Spleen (tissue), 11 donors: ENCODE data around the gene PAX2. TPM values are rescaled to one million over a fixed set of nuclear protein-coding genes. Genes with fewer than 3 reads are reported as not detected.
A peak's percentile ranks its signal among the peaks of the same experiment; 100 is the strongest.

Experiments used
- DNase-seq: peaks from one replicate; pipeline ENCODE4 v3.0.0-alpha.2; 2020
- H3K27ac ChIP-seq, 8 donors: fragments of 200-600 bp; sonication (generic) in 7 of 8; 1 replicate in 4 of 8; 2 replicates in 4 of 8; pipeline versions ENCODE4 v1.5.0 to v1.8.0; 2016 to 2021; ENCODE audit warnings: inconsistent platforms in 4 of 8, mild to moderate bottlenecking in 4 of 8, moderate library complexity in 1 of 8
- H3K27me3 ChIP-seq, 7 donors: fragments of 200-600 bp; sonication (generic) in 6 of 7; replicated peaks in 1 of 7; 1 replicate in 4 of 7; 2 replicates in 3 of 7; pipeline versions ENCODE4 v1.5.0 to v1.8.0; 2016 to 2021; ENCODE audit warnings: inconsistent platforms in 3 of 7, mild to moderate bottlenecking in 1 of 7
- H3K36me3 ChIP-seq, 6 donors: fragments of 200-600 bp; sonication (generic) in 5 of 6; 1 replicate in 4 of 6; 2 replicates in 2 of 6; pipeline versions ENCODE4 v1.5.0 to v1.8.0; 2016 to 2021; ENCODE audit warnings: inconsistent platforms in 2 of 6
- H3K4me1 ChIP-seq, 6 donors: fragments of 200-600 bp; sonication (generic) in 5 of 6; 1 replicate in 3 of 6; 2 replicates in 3 of 6; pipeline versions ENCODE4 v1.5.0 to v1.8.0; 2016 to 2021; ENCODE audit warnings: inconsistent platforms in 3 of 6
- H3K4me3 ChIP-seq, 8 donors: fragments of 200-600 bp; sonication (generic) in 7 of 8; 1 replicate in 4 of 8; 2 replicates in 4 of 8; pipeline versions ENCODE4 v1.5.0 to v1.8.0; 2016 to 2021; ENCODE audit warnings: inconsistent platforms in 4 of 8, mild to moderate bottlenecking in 4 of 8, moderate library complexity in 2 of 8
- H3K9me3 ChIP-seq, 8 donors: fragments of 200-600 bp; sonication (generic) in 7 of 8; 1 replicate in 4 of 8; 2 replicates in 4 of 8; pipeline versions ENCODE4 v1.5.0 to v1.8.0; 2016 to 2021; ENCODE audit warnings: inconsistent platforms in 4 of 8
- CTCF ChIP-seq, 11 experiments: fragments of 200-600 bp in 7 of 11; fragments of 450-650 bp in 4 of 11; sonication (generic) in 4 of 11; IDR thresholded peaks in 8 of 11; conservative IDR thresholded peaks in 3 of 11; 1 replicate in 7 of 11; 2 replicates in 4 of 11; pipeline versions ENCODE4 v1.4.0 to v1.8.0; 2016 to 2021; ENCODE audit warnings: antibody characterized with exemption in 11 of 11, inconsistent platforms in 4 of 11, mild to moderate bottlenecking in 1 of 11
- POLR2A ChIP-seq, 3 donors: fragments of 450-650 bp; IDR thresholded peaks; one replicate each; pipeline ENCODE4 v1.5.1; 2017; ENCODE audit warnings: antibody characterized with exemption in 3 of 3, mild to moderate bottlenecking in 1 of 3
- POLR2AphosphoS5 ChIP-seq, 3 donors: sonication (generic); formaldehyde crosslinking; IDR thresholded peaks; one replicate each; pipeline ENCODE4 v1.5.1; 2017; ENCODE audit warnings: antibody characterized with exemption in 3 of 3
- WGBS, 5 donors: extraction: QIAGEN DNeasy Blood & Tissue Kit in 3 of 5; methylation state at CpG; one replicate each; pipeline versions ENCODE4 v1.1.5 to v1.1.7; 2013 to 2018; 5-methylcytosine and 5-hydroxymethylcytosine counted together
- intact Hi-C: fragments of 100-400 bp; cut with DNase I; formaldehyde crosslinking; loops from one replicate; pipeline ENCODE4 v1.15.0; 2023; ENCODE audit warnings: low total_unique reads
- polyA plus RNA-seq, 3 donors: library from polyadenylated mRNA; stranded (reverse); fragments of 200-250 nt; gene quantifications; one replicate each; pipeline ENCODE4 v1.2.1, GENCODE V29; 2013
- total RNA-seq, 7 donors: library from RNA; depleted of rRNA in 3 of 7; stranded (reverse); fragments of >200 nt in 3 of 7; fragmentation: NEBNext Ultra II Directional in 4 of 7; extraction: Animal tissue kit (Norgen Biotek cat#: 25700) in 4 of 7; gene quantifications; one replicate each; pipeline versions ENCODE4 v1.1.0 to v1.2.1, GENCODE V29; 2016 to 2021
- donor health status: healthy with polysubstance abuse.
- donor health status: DM: no; HTN: no; CAD: no; lungs with moderate emphysema.
- donor health status: DM: no; HTN: no; CAD: no.
- donor health status: Bipolar disorder and iron deficiency.
- donor health status: healthy.
- donor health status: DM: no; HTN: no; CAD: no.
- donor health status: DM: yes; HTN: yes; CAD: no.

Gene PAX2
- total and polyA plus RNA-seq, 10 donors, result not detected

- H3K27ac ChIP-seq, result no peak overlapping the region
- intact Hi-C loops, result no loop called here
- H3K4me1 ChIP-seq, result peaks cover 17 to 31% (median 28%) of the 10 kb centered on the region in 6 donors
- peak; percentile 60 for DNase-seq
- TF ChIP-seq POLR2A (IDR thresholded peaks at IDR 0.05), result no peak
- TF ChIP-seq CTCF (IDR thresholded peaks at IDR 0.05 in 8 of 11, conservative IDR thresholded peaks at IDR 0.05 in 3 of 11), result peak in 1 of 11 experiments; percentile 13
- no peak for TF ChIP-seq POLR2AphosphoS5 (IDR thresholded peaks at IDR 0.05)
- H3K27me3 ChIP-seq, result peaks cover 8 to 100% (median 93%) of the 10 kb centered on the region in 7 donors
- no peaks in the 10 kb centered on the region for H3K9me3 ChIP-seq
- H3K36me3 ChIP-seq, result no peaks in the 10 kb centered on the region
- WGBS, 5 donors, result 4 to 5% (median 4%) methylated on average over 60 to 68 of the region's 68 CpGs
- peak overlapping the region in 7 of 8 donors; percentile 7 to 58 (median 23) for H3K4me3 ChIP-seq
Observed at GRCh38 chr10:100729862-100730724, 15.3 kb upstream of the PAX2 start.

GRCh38 chr10:100730725-100731406, 14.5 kb upstream of the PAX2 start:
- Histone ChIP-seq H3K9me3 (no peaks in the 10 kb centered on the region), H3K27ac (no peak overlapping the region), H3K4me3 (peak overlapping the region in 7 of 8 donors; percentile 4 to 58 (median 13)), H3K36me3 (no peaks in the 10 kb centered on the region), H3K4me1 (peaks cover 17 to 39% (median 35%) of the 10 kb centered on the region in 6 donors), H3K27me3 (peaks cover 8 to 100% (median 93%) of the 10 kb centered on the region in 7 donors)
- 0 to 2% (median 2%) methylated on average over 42 to 49 of the region's 49 CpGs for WGBS, 5 donors
- TF ChIP-seq CTCF (IDR thresholded peaks at IDR 0.05 in 8 of 11, conservative IDR thresholded peaks at IDR 0.05 in 3 of 11) (no peak), POLR2A (IDR thresholded peaks at IDR 0.05) (no peak), POLR2AphosphoS5 (IDR thresholded peaks at IDR 0.05) (no peak)
- intact Hi-C loops, result no loop called here
- peak; percentile 75 for DNase-seq

- DNase-seq, result peak; percentile 32
- Histone ChIP-seq H3K4me1 (peaks cover 17 to 40% (median 35%) of the 10 kb centered on the region in 6 donors), H3K36me3 (no peaks in the 10 kb centered on the region), H3K4me3 (peak overlapping the region in 1 of 8 donors; percentile 58), H3K27ac (no peak overlapping the region), H3K9me3 (no peaks in the 10 kb centered on the region), H3K27me3 (peaks cover 8 to 100% (median 92%) of the 10 kb centered on the region in 7 donors)
- no peak for TF ChIP-seq POLR2A (IDR thresholded peaks at IDR 0.05)
- no peak for TF ChIP-seq CTCF (IDR thresholded peaks at IDR 0.05 in 8 of 11, conservative IDR thresholded peaks at IDR 0.05 in 3 of 11)
- TF ChIP-seq POLR2AphosphoS5 (IDR thresholded peaks at IDR 0.05), result no peak
- WGBS, 5 donors, result 41 to 58% (median 53%) methylated on average over 21 to 24 of the region's 24 CpGs
- intact Hi-C loops, result no loop called here
Observed at GRCh38 chr10:100731407-100732240, 13.8 kb upstream of the PAX2 start.
